ENCODE measurements around the gene PSMA3. TPM values are rescaled to one million over a fixed set of nuclear protein-coding genes. Genes with fewer than 3 reads are reported as not detected.

The PSMA3 gene
- total and polyA plus RNA-seq, 10 of the 15 experiments (the other 5 are each of a cell fraction or from before 2014, with no cell fraction given), result 142 to 936 (median 400) TPM

- SMC1A ChIA-PET (ENCODE audit: uncharacterized antibody, unreplicated experiment), result interaction anchor here (0.7 to 4.6 kb wide), 13 partner anchors 9 to 129 kb away, joined by 3 to 35 read pairs (median 4); partner anchors contain the start of genes KIAA0586, PSMA3 and TIMM9
- H3K36me3 ChIP-seq (ENCODE audit: control insufficient read depth in 2 of 2, insufficient read depth in 2 of 2, low read length in 1 of 2), result peaks cover 2 to 14% of the 10 kb centered on the region in 2 experiments; a peak in 3 of 4 replicates
- peak within 1 kb of the TSS; percentile 79 for H3K4me2 ChIP-seq (ENCODE audit: control insufficient read depth, insufficient read depth)
- peak within 1 kb of the TSS; percentile 92 for H3K4me3 ChIP-seq
- RAD21 ChIA-PET (ENCODE audit: unreplicated experiment), result interaction anchor here (0.7 to 2.7 kb wide), 15 partner anchors 9 to 132 kb away, joined by 3 to 17 read pairs (median 4); partner anchors contain the start of genes ACTR10, KIAA0586, PSMA3 and TIMM9
- CTCF ChIA-PET, result interaction anchor here (0.5 to 1.9 kb wide), 11 partner anchors 10 to 129 kb away, joined by 3 to 7 read pairs (median 3); partner anchors contain the start of genes KIAA0586 and TOMM20L
- peak within 1 kb of the TSS; percentile 97 for H3K9ac ChIP-seq (ENCODE audit: control insufficient read depth, insufficient read depth, low read length)
- intact Hi-C loops (cut with micrococcal nuclease; ENCODE audit: unreplicated experiment) (loop anchor here (2.0 kb wide), 1 partner anchor 54 kb away; the partner anchor contains the start of gene PSMA3), in situ Hi-C loops (cut with MboI) (no loop called here)
- H2AFZ ChIP-seq (ENCODE audit: control insufficient read depth, low read depth, low read length), result peak within 1 kb of the TSS; percentile 95
- WGBS (ENCODE audit: insufficient coverage, insufficient replicate concordance, low lambda C conversion rate, missing lambda C conversion rate), result 1% methylated on average over 49 of the region's 79 CpGs
- POLR2A ChIA-PET, result interaction anchor here (0.5 to 3.5 kb wide), 20 partner anchors 8 to 228 kb away, joined by 3 to 20 read pairs (median 4); partner anchors contain the start of genes KIAA0586, PSMA3 and TIMM9
- no TSS peak for BruUV-seq (replicated peaks)
- no peaks in the 10 kb centered on the region for H3K27me3 ChIP-seq (replicated peaks in 1 of 2; ENCODE audit: control insufficient read depth in 2 of 2, insufficient read depth in 2 of 2, low read length in 1 of 2)
- peaks cover 2% of the 10 kb centered on the region; the same call in 1 of the 2 replicates for H4K20me1 ChIP-seq (ENCODE audit: control insufficient read depth, insufficient read depth)
- no peak for DNase-seq (ENCODE audit: low read depth, low spot score)
- peak within 1 kb of the TSS; percentile 97 for H3K27ac ChIP-seq (ENCODE audit: control insufficient read depth, insufficient read depth)
- FAIRE-seq, result no peak
- no peaks in the 10 kb centered on the region; the same call in 1 of the 3 replicates for H3K9me3 ChIP-seq (replicated peaks; ENCODE audit: control insufficient read depth, insufficient read depth, low read length)
- H3K79me2 ChIP-seq (ENCODE audit: control insufficient read depth, insufficient read depth, low read length), result peaks cover 74% of the 10 kb centered on the region
- peak; percentile 47 for ATAC-seq
- 0 out of 2 replicates have a peak, but pooled peaks cover 3% of the 10 kb centered on the region for H3K4me1 ChIP-seq (ENCODE audit: control insufficient read depth, insufficient read depth, low read length)
- no peak for TF ChIP-seq BRCA1 (IDR thresholded peaks at IDR 0.05; ENCODE audit: low read depth, low read length)
- TF ChIP-seq ATF7 (IDR thresholded peaks at IDR 0.05; ENCODE audit: low read depth), result 0 out of 2 replicates have a peak, but pooled peaks have one; percentile 14
- TF ChIP-seq POU2F2 (IDR thresholded peaks at IDR 0.05; ENCODE audit: borderline replicate concordance, low read depth, low read length), result peak; percentile 71; the same call in 1 of the 3 replicates
- TF ChIP-seq HSF1 (IDR thresholded peaks at IDR 0.05; ENCODE audit: low read depth, low read length), result no peak
- no peak for TF ChIP-seq SKIL (IDR thresholded peaks at IDR 0.05; ENCODE audit: low read depth, poor library complexity, severe bottlenecking)
- no peak for TF ChIP-seq NFIC (IDR thresholded peaks at IDR 0.05; ENCODE audit: low read depth, low read length)
- TF ChIP-seq TAF1 (IDR thresholded peaks at IDR 0.05; ENCODE audit: borderline replicate concordance, low read depth, low read length), result 0 out of 2 replicates have a peak, but pooled peaks have one; percentile 44
- TF ChIP-seq ZBTB11 (CRISPR knock-in tag; IDR thresholded peaks at IDR 0.05), result no peak
- TF ChIP-seq KAT2A (conservative IDR thresholded peaks at IDR 0.05; ENCODE audit: control insufficient read depth, low read depth, low read length), result no peak
- TF ChIP-seq TCF12 (IDR thresholded peaks at IDR 0.05; ENCODE audit: low read depth, low read length), result 0 out of 2 replicates have a peak, but pooled peaks have one; percentile 10
- TF ChIP-seq LARP7 (IDR thresholded peaks at IDR 0.05), result 0 out of 2 replicates have a peak, but pooled peaks have one; percentile 44
- 0 out of 2 replicates have a peak, but pooled peaks have one; percentile 33 for TF ChIP-seq TCF3 (IDR thresholded peaks at IDR 0.05; ENCODE audit: borderline replicate concordance, insufficient read depth, low read depth, low read length)
Observed at GRCh38 chr14:58298477-58299400, 54.1 kb downstream of the PSMA3 start, which contains the start of gene ARID4A. TSS of gene ARID4A (plus strand) at chr14:58298555. CDS start at chr14:58299855, 1,300 bp downstream.
